HuH-7.5 (cell line): Measurements from ENCODE around the gene SEMA3C.
"Not testable (repeated sequence)": the region's sequence is repeated elsewhere in the genome, so short reads cannot be mapped to it uniquely, and the experiment has no call there.

Source experiments
- DNase-seq: peaks from one replicate; pipeline ENCODE4 v3.0.0; 2011; ENCODE audit warnings: low spot score

SEMA3C gene

DNA sequence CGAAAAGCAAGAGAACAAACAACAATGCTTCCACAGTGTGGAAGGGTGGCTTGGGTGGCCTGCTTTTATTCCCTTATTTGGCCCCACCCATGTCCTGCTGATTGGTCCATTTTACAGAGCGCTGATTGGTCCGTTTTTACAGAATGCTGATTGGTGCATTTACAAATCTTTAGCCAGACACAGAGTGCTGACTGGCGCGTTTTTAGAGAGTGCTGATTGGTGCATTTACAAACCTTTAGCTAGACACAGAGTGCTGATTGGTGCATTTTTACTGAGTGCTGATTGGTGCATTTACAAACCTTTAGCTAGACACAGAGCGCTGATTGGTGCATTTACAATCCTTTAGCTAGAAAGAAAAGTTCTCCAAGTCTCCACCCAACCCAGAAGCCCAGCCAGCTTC is 8.1 kb upstream of the SEMA3C start:
- DNase-seq, result not testable (repeated sequence)

DNA sequence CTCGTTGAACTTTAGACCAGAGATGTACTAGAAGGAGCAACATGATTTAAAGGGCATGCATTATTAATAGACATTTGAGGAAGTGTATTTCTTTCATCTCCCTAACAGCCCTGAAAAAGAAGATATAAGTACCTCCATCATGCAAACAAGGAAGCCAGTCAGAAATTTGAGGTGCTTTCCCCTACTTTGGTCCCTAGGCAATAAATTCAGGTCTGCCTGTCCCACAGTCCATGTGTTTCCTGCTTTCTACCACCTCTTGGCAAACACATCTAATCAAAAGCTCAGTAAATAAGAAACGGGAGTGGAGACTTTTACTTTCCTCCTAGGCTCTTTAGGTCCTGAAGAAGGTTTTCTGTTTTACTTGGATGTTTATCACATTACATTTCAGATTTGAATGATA is 5.2 kb upstream of the SEMA3C start:
- no peak for DNase-seq

DNA sequence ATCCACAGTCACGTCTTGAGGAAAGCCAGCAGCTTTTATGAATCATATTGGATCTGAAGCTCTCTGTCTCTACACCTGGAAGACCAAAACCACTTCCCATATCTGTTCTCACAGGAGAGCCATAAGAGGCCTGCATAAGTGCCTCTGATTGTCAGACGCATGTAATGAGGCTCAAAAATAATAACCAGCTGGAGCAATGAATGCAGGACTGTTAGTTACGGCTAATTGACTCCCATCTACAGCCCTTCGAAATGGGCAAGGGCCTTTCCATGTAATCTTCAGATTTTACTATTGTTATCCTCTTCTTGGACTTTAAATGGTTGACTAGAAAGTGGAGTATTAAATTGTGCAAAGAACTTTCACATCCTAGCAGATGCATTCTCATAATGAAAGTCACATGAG is 4.4 kb upstream of the SEMA3C start:
- no peak for DNase-seq

DNA sequence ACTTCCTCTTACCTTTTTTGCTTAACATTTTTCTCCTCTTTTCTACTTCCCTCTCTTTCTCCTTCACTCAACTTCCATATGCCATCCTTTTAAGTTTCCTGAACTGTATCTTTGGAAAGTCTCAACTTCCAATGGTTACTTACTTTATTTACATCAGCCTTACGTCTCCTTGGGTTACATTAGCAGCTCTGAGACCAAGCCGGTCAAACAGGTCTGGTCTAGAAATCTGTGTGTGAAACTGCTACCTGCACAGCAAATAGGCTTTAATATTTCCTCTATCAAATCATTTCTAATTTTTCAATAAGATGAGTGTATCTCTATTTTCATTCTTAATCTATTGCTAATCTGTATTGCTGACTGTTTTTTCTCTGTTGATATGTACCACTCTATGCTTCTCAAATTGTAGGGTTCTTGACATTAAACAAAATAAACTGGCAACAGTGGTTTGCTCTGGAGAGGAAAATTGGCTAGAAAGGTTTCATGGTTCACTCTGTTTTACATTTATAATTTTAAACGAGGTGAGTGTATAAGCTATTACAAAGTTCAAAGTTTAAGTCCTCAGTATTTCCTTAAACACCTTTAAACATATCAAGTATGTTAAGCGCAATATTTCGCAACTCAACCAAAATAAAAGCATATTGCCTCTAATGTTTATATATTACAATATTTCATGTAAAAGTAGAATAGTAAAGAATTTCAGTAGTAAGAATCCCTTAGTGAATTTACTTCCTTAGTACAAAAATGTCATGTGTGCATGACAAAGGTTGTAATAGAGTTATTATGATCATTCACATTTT is 3.6 kb upstream of the SEMA3C start:
- no peak for DNase-seq

DNA sequence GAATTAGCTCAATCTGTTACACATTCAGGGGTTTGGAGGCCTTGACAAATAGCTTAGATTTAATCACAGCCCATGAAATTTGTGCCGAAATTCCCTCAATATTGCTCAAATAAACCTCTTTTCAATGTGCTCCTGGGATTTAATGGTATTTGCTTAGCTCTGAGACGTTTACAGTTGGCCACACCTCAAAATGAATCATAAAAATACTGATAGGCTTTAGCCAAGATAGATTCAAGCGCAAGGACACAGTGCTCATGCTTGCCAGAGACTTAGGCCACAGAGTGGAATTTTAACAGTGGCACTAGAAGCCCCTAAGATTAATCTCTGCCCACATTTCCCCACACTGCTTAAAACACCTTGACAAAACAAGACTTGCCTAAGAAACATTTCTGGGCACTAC is 2.3 kb upstream of the SEMA3C start:
- DNase-seq, result no peak

DNA sequence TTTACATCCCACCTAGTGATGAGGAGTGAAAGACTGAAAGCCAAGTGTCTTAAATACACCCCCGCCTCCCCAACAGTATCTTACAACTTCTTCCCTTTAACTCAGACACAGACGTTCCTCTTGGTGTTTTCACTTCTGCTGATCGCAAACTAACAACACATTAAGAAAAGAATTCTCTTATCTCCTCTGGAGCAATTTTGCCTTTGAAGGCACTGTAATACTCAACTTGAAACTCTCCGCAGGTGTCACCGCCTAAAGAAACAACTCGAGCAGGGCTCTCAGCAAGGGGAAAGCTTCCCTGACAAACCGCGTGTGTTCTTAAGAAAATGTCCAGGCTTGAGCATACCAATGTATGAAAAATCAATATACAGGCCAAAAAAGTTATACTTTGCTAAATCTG is 452 bp downstream of the SEMA3C start:
- DNase-seq, result no peak

DNA sequence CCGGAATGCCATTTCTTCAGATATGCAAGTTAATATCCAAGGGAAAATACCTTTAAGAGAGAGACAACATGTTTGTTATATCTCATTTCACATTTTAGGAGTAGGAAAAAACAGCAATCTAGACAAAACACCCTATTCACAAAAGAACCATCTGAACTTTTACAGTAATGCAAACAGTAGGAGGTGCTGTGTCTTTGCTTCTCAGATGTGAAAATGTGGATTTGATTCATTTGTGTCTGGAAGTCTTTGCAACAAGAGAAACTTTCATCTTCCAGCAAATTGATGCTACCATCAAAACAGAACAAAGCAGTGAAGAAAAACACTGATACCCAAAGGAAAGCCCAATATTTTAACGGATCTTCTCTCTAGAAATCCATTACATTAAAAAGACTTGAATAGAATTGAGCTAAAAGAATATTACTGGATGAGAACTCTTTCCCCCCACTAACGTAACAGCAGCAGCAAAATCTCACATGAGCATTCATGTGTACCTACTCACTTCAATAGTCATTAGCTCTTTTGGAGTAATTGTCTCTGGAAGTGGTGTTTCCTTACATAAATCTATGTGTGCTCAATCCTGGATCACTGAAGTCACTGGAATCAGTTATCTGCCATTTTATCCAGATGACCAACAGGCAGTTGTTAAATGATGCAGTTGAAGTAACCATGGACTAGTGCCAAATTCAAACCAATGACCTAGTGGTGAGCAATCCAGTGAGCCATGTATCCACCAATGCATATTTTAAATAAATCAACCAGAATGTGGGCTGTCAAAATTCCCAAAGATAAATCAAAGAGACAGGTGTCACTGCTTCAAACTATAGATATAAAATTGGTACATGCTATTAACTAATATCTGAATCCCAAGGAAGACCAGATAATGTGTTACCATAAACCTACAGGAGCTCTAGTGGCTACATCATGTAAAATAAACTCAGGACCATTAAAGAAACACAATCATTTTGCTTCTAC is 1.8 kb downstream of the SEMA3C start:
- DNase-seq, result no peak

DNA sequence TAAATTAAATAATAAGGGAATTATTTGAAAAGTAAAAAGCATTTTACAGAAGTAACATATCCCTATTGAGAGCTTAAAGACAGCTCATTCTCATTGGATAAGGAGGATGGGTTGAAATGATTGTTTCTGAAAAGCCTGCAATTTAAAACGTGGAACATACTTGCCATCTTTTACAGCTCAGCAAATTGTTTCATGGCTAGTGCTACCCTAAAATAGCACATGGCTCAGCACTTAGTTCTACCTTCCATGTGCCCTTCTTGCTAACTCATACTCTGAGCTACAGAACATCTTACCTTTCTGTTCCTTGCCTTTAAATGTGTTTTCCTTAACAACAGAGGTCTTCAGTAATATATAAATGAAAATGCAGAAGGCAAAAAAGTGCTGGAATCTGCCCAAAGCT is 8.6 kb downstream of the SEMA3C start:
- DNase-seq, result no peak

DNA sequence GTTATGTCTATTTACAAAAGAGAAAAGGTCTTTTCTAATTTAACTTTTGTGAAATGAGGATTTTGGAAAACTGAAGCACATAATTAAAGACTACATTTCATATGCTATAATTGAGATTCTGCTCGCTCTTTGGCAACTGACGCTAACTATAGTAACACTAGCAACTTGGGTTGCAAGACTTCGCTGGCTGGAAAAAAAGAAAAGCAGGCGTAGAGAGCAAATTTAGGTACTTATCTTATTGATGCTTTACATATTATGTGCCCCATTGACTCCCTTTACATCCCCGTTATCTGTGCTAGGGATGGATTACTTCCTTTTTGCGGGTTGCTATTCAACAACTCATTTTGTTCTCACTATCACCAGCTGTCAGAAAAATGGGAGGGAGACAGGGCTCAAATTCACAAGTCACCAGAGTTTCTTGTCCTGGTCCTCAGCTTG is 10.5 kb downstream of the SEMA3C start:
- no peak for DNase-seq

DNA sequence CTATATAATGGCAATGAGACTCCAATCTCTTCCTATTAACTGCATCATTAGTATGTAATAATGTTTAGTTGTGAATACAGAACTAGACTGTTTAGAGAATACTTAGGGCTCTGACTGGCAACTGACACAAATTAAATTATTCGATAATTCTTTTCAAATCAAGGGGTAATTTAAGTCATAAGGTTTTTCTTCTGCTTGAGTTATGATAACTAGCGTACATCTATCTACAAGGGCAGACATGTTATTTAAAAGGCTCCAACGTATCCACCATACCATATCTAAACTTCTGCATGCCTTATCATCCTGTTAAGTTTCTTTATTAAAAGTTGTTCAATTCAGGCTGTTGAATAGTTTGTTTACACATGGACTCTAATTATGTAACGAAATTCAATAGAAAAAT is 11.2 kb downstream of the SEMA3C start:
- no peak for DNase-seq

DNA sequence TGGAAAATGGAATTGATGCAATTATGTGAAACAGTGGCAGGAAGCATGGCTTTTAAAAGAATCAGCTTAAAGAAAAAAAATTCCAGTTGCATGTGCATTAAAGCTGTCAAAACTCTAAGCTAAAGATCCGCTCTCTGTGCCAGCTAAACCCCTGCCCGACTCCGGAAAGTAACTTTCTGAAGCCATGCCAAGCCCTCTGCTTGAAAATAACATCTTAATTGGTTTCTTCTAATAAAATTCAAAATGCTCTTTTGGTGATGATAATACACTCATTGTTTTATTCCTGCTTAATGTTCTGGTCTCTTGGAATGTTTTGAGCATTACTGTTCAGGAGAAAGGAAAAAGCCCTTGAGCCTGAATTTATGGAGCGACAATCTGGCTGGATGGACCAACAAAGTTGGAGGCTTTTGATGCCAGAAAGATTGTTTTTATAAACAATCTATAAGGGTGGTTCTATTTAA is 11.7 kb downstream of the SEMA3C start:
- no peak for DNase-seq

DNA sequence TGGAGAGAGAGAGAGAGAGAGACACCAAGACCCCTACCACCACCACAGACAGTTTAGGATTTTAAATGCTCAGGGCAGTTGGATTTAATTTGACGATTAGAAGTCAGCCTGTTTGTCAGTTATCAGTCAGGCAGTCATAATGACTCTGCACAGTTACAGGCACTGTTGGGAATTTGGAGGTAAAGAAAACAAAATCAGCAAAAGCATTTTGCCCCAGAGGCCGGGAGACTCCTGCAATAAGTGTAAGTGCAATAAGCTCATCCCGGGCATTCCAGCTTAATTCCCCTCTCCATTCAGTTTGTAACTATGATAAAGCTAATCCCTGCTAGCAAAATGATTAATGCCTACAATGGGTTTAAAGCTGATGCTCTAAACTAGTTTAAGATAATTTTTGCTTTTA is 13.5 kb downstream of the SEMA3C start:
- no peak for DNase-seq

DNA sequence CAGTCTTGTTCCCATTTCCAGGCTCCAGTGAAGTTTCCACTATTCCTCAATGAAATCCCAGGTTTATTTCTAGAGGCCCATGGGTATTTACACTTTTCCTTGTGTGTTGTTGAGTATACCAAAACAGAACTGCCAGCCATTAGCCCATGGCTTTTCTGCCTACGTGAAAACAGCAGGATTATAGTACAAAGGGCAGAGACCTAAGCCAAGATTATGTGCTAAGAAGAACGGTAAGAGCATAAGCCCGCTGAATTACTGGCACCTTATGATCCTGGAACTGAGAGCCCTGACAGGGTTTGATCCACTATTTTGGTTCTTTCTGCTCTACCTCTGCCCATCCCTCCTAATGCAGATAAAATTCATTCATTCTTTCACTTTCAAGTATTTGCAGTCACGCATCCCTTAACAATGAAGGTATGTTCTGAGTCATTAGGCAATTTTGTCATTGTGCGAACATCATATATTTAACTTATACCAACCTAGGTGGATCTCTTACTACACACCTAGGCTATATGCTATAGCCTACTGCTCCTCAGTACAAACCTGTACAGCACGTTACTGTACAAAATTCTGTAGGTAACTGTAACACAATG is 16.0 kb downstream of the SEMA3C start:
- DNase-seq, result no peak

DNA sequence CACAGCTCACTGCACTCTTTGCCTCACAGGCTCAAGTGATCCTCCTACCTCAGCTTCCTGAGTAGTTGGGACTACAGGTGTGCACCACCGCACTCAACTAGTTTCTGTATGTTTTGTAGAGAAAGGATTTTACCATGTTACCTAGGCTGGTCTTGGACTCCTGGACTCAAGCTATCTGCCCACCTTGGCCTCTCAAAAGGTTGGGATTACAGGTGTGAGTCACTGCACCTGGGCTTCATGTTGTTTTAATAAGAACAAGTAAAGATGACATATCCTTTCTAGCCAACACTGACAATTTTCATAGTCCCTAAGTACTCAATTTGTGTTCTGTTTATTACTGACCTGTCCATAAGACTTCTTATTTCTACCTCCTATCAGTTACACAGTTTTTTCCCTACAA is 16.8 kb downstream of the SEMA3C start:
- DNase-seq, result no peak

DNA sequence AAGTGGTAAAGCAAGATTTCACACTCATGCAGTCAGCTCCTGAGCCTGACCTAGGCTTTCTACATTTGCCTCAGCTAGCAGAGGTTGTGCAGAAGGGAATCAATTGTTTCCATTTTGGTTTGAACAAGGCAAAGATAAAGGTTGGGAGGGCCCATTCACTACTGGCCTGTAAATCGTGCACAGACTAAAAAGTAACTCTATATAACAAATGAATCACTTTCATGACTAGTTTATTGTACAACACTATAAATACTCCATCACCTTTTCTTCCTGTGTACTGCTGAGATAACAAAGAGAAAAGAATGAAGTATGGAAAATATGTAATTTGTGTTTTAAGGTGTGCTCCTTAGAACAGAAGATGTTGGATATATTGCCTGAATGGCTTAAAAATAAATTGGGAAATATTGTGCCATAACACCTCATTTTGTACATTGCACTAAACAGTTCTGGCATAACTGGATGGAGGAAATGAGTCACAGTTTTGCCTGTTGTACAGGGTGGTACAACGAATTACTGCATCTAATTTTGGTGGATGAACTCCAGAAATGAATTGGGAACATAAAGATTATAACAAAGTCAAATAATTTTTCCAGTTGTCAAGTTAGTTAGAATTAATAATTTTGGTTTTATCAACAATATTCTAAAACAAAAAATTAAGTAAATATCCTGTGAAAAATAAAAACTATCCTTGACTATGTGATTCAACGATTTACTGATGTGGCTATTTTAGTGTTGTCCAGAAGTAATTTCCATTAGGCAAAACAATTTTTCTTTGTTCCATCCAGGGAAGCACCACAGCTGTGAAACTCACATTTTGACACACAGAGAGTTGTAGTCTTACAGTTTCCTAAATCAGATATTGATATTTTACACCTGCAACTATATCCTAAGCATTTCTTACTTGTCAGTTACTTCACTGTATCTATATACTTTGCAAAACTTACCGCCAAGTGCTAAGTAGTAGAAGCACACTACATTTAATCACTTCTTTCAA is 18.0 kb downstream of the SEMA3C start:
- DNase-seq, result no peak

DNA sequence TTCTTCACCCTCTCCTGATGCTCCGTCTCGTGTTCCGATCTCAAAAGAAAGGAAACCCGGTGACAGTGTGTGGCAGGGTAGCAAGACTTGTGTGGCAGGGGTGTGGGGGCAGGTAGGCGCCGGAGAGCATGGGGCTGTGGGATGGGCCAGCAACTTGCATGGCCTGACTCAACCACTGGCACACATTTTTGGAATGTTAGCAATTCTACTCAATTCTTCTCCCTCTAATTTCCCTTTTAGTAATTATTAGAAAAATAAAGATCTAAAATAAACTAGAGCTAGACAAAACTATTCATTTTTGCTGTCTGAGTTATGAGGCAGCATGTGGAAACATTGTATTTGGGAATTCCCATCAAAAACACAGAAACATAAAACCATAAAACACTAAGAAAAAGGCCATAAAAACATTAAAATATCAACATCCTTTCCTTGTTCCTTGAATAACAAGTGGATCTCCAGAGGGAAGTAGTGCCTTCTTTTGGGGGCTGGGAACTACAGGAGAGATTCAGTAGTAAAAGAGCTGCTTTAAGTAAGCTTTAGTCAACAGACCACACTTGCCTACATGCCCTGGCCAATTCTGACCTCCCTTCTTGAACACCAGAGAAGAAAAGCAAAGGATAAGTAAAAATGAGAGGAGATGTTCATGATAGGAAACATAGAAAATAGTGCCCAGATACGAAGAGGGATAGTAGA is 21.8 kb downstream of the SEMA3C start:
- DNase-seq, result no peak

DNA sequence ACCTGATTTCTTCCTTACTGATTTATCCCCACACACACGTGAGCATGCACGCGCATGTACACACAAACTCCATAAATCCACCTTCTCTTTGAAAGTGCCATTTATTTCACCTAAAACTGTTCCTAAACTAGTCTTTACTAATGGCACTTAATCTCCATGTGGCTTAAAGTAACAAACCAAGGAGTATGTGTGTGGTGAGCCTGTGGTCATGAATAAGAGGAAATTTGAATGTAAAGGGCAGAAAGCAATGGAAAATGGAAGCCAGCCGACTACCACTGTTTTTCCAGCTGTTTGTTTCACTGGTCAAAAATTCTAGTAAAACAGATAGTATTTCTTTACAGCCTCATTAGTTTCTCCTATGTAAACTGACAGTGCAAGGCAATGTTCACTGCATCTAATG is 23.8 kb downstream of the SEMA3C start:
- no peak for DNase-seq

DNA sequence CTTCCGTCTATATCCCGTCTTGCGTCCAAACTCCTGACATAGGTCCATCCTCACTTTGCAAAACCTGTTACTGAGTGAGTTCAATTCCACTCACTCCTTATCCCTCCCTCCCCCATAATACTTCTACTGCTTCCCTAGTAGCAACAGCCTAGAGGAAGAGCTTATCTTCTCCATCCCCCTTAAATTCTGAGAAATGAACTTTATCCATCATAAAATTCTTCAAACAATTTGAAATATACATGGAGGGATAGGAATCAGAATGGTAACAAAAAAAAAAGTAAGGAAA is 27.6 kb downstream of the SEMA3C start:
- no peak for DNase-seq

DNA sequence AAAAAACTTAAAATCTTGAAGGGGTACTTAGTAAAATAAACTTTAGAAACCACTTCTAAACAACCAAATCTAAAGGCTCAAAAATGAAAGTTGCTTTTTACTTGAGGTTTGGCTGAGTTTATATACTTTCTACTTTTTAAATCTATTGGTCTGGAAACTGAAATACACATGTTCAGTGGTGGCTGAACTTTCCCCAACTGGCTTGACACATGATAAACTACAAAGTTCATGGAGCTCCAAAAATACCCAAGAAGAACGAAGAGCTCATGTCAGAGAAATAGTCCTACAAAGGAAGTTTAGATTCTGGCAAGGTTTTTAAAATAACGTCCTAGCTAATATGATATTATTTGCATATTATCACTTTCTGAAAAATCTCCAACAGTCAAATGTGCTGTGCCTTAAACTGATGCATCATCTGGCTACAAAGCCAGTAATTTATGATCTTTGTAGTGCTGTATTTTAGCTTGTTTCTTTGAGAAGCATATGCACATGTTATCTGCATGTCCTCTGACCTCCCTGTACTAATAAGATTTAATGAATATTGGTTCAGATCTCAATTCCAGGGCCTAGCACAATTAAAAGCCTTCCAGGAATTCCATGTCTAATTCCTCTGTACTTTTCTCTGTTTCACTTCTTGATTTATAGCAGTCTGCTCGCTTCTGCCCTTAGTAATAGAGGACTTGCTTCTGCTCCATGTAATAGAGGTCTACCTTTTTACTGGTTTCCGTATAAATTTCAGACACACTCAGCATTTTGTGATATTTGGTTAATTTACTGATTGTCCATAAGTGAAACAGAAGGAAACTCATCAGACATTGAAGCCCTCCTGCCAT is 28.2 kb downstream of the SEMA3C start:
- no peak for DNase-seq

DNA sequence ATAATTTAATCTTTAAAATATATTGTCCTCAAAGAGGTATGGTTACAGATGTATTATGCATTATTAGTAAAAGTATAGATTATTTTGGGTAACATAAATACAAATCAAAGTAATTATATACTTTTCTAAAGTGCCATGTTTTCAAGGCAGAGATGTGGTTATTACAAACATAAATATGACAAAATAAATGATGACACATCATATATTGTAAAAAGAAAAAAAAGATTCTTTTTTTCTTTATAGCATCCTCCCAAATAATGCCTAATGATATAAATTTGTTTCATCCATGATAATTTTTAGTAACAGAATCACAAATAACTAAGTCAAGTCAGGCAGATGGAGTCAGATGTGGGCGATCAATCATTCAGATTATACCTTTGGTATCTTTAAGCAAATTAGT is 29.3 kb downstream of the SEMA3C start:
- no peak for DNase-seq
